HG03571 (cell line): Measurements from ENCODE around the gene TTLL11.

Source experiments
- ATAC-seq: cut with Tn5 transposase; IDR thresholded peaks from one replicate; pipeline ENCODE4 v1.9.1; 2021; ENCODE audit not compliant: unreplicated experiment

Gene TTLL11

GRCh38 chr9:121840838-121841760 lies 252.0 kb downstream of the TTLL11 start:
- no peak for ATAC-seq

GRCh38 chr9:121839726-121840500 lies 253.2 kb downstream of the TTLL11 start:
- no peak for ATAC-seq

GRCh38 chr9:121838746-121839669 lies 254.1 kb downstream of the TTLL11 start:
- ATAC-seq: no peak

GRCh38 chr9:121837113-121837961 lies 255.8 kb downstream of the TTLL11 start:
- no peak for ATAC-seq

GRCh38 chr9:121836366-121836885 lies 256.7 kb downstream of the TTLL11 start:
- no peak for ATAC-seq

- no peak for ATAC-seq
Measured at GRCh38 chr9:121835587-121836365, 257.3 kb downstream of the TTLL11 start.

GRCh38 chr9:121833061-121833460 lies 260.0 kb downstream of the TTLL11 start:
- ATAC-seq: no peak

GRCh38 chr9:121831869-121832268 lies 261.2 kb downstream of the TTLL11 start:
- no peak for ATAC-seq

- ATAC-seq: no peak
Measured at GRCh38 chr9:121830441-121831140, 262.5 kb downstream of the TTLL11 start.

- ATAC-seq: no peak
Measured at GRCh38 chr9:121827251-121827967, 265.7 kb downstream of the TTLL11 start.

- no peak for ATAC-seq
Measured at GRCh38 chr9:121826711-121827110, 266.4 kb downstream of the TTLL11 start.

GRCh38 chr9:121825031-121825691 lies 267.9 kb downstream of the TTLL11 start:
- ATAC-seq: no peak

- no peak for ATAC-seq
Measured at GRCh38 chr9:121824651-121825030, 268.5 kb downstream of the TTLL11 start.

GRCh38 chr9:121823451-121824169 lies 269.5 kb downstream of the TTLL11 start:
- no peak for ATAC-seq

- ATAC-seq: no peak
Measured at GRCh38 chr9:121822093-121823085, 270.7 kb downstream of the TTLL11 start.
